NCI-H1092 (cell line): Measurements from ENCODE around the gene RAPGEF5.
"Not testable (repeated sequence)": the region's sequence is repeated elsewhere in the genome, so short reads cannot be mapped to it uniquely, and the experiment has no call there.

Experiments
- DNase-seq: peaks from one replicate; lab custom pipeline; 2025; lab: John Stamatoyannopoulos, UW

Gene RAPGEF5

GRCh38 chr7:22117222-22117621, 239.7 kb downstream of the RAPGEF5 start:
- DNase-seq, result no peak

GRCh38 chr7:22116451-22117030, 240.4 kb downstream of the RAPGEF5 start:
- DNase-seq, result no peak

GRCh38 chr7:22115689-22116088, 241.3 kb downstream of the RAPGEF5 start:
- DNase-seq, result no peak

GRCh38 chr7:22114440-22114981, 242.4 kb downstream of the RAPGEF5 start:
- peak; percentile 34 for DNase-seq

- DNase-seq, result no peak
These were observed 243.9 kb downstream of the RAPGEF5 start for GRCh38 chr7:22113041-22113440.

- no peak for DNase-seq
These were observed 245.3 kb downstream of the RAPGEF5 start for GRCh38 chr7:22111661-22112060.

GRCh38 chr7:22110881-22111280, 246.1 kb downstream of the RAPGEF5 start:
- DNase-seq, result no peak

- peak; percentile 68 for DNase-seq
These were observed 246.6 kb downstream of the RAPGEF5 start for GRCh38 chr7:22110227-22110839.

GRCh38 chr7:22109761-22110160, 247.2 kb downstream of the RAPGEF5 start:
- DNase-seq, result peak; percentile 9

- DNase-seq, result no peak
These were observed 248.7 kb downstream of the RAPGEF5 start for GRCh38 chr7:22108151-22108845.

GRCh38 chr7:22105550-22105949, 251.4 kb downstream of the RAPGEF5 start:
- no peak for DNase-seq

- DNase-seq, result no peak
These were observed 262.3 kb downstream of the RAPGEF5 start for GRCh38 chr7:22094413-22095342.

GRCh38 chr7:22093936-22094335, 263.0 kb downstream of the RAPGEF5 start:
- no peak for DNase-seq

GRCh38 chr7:22093001-22093400, 264.0 kb downstream of the RAPGEF5 start:
- no peak for DNase-seq

GRCh38 chr7:22090958-22091525, 265.9 kb downstream of the RAPGEF5 start:
- not testable (repeated sequence) for DNase-seq

GRCh38 chr7:22090512-22090911, 266.4 kb downstream of the RAPGEF5 start:
- no peak for DNase-seq

- no peak for DNase-seq
These were observed 266.8 kb downstream of the RAPGEF5 start for GRCh38 chr7:22090107-22090506.

GRCh38 chr7:22088827-22089226, 268.1 kb downstream of the RAPGEF5 start:
- DNase-seq, result no peak

- no peak for DNase-seq
These were observed 269.1 kb downstream of the RAPGEF5 start for GRCh38 chr7:22087861-22088260.

- no peak for DNase-seq
These were observed 273.2 kb downstream of the RAPGEF5 start for GRCh38 chr7:22083704-22084240.
